Measurements from ENCODE around the gene ELP1.

Gene ELP1

GRCh38 chr9:108877524-108877923 is 56.4 kb downstream of the ELP1 start:
- DNase-seq: no peak

- no peak for DNase-seq
These were observed 57.5 kb downstream of the ELP1 start for GRCh38 chr9:108876425-108876824.

- peak; percentile 39 for DNase-seq
These were observed 59.7 kb downstream of the ELP1 start for GRCh38 chr9:108874058-108874788.

GRCh38 chr9:108869092-108869725 is 64.7 kb downstream of the ELP1 start:
- DNase-seq: no peak

- DNase-seq: no peak
These were observed 66.1 kb downstream of the ELP1 start for GRCh38 chr9:108867829-108868228.

- no peak for DNase-seq
These were observed 66.8 kb downstream of the ELP1 start for GRCh38 chr9:108867116-108867515.

GRCh38 chr9:108866001-108866420 is 67.9 kb downstream of the ELP1 start:
- no peak for DNase-seq

GRCh38 chr9:108865037-108865436 is 68.9 kb downstream of the ELP1 start:
- no peak for DNase-seq

- DNase-seq: no peak
These were observed 69.5 kb downstream of the ELP1 start for GRCh38 chr9:108864446-108864845.

GRCh38 chr9:108863891-108864290 is 70.0 kb downstream of the ELP1 start:
- DNase-seq: no peak

GRCh38 chr9:108861997-108862396 is 71.9 kb downstream of the ELP1 start, which contains the start of gene ACTL7A:
Gene ACTL7A (plus strand): TSS chr9:108862266. CDS start chr9:108862323, 57 bp downstream.
- DNase-seq: no peak

- no peak for DNase-seq
These were observed 72.5 kb downstream of the ELP1 start for GRCh38 chr9:108861464-108861863.

- DNase-seq: no peak
These were observed 73.2 kb downstream of the ELP1 start for GRCh38 chr9:108860764-108861163.

GRCh38 chr9:108860354-108860753 is 73.6 kb downstream of the ELP1 start:
- DNase-seq: no peak

GRCh38 chr9:108859459-108860114 is 74.3 kb downstream of the ELP1 start:
- no peak for DNase-seq

GRCh38 chr9:108857572-108857971 is 76.4 kb downstream of the ELP1 start:
- no peak for DNase-seq

GRCh38 chr9:108855888-108856287 is 78.0 kb downstream of the ELP1 start, which contains the start of gene ACTL7B:
Gene ACTL7B (minus strand): TSS chr9:108855986. CDS start chr9:108855930, 56 bp downstream.
- no peak for DNase-seq

- DNase-seq: no peak
These were observed 78.4 kb downstream of the ELP1 start for GRCh38 chr9:108855529-108855886.

- DNase-seq: no peak
These were observed 79.0 kb downstream of the ELP1 start for GRCh38 chr9:108854641-108855528.

GRCh38 chr9:108854094-108854493 is 79.8 kb downstream of the ELP1 start:
- DNase-seq: no peak

- DNase-seq: no peak
These were observed 81.8 kb downstream of the ELP1 start for GRCh38 chr9:108852079-108852478.

GRCh38 chr9:108851138-108851537 is 82.8 kb downstream of the ELP1 start:
- DNase-seq: no peak

All from NCI-H526 treated with DMSO at 0.1 percent for 48 hours (cell line).